ENCODE data around the gene DAAM1.

- TF ChIP-seq POLR2A (IDR thresholded peaks at IDR 0.05) (no peak), CTCF (IDR thresholded peaks at IDR 0.05 in 8 of 11, conservative IDR thresholded peaks at IDR 0.05 in 3 of 11) (no peak)
Measured at GRCh38 chr14:59159169-59159568, 29.3 kb upstream of the DAAM1 start.

All from spleen (tissue), 7 donors.